ENCODE measurements around the gene UNC93A.
"Not testable (repeated sequence)": the region's sequence is repeated elsewhere in the genome, so short reads cannot be mapped to it uniquely, and the experiment has no call there.

UNC93A gene

GRCh38 chr6:167350731-167351655 lies 59.9 kb downstream of the UNC93A start:
- TF ChIP-seq, protein P1, sequence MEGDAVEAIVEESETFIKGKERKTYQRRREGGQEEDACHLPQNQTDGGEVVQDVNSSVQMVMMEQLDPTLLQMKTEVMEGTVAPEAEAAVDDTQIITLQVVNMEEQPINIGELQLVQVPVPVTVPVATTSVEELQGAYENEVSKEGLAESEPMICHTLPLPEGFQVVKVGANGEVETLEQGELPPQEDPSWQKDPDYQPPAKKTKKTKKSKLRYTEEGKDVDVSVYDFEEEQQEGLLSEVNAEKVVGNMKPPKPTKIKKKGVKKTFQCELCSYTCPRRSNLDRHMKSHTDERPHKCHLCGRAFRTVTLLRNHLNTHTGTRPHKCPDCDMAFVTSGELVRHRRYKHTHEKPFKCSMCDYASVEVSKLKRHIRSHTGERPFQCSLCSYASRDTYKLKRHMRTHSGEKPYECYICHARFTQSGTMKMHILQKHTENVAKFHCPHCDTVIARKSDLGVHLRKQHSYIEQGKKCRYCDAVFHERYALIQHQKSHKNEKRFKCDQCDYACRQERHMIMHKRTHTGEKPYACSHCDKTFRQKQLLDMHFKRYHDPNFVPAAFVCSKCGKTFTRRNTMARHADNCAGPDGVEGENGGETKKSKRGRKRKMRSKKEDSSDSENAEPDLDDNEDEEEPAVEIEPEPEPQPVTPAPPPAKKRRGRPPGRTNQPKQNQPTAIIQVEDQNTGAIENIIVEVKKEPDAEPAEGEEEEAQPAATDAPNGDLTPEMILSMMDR (IDR thresholded peaks at IDR 0.05; ENCODE audit: low read depth, low read length) = no peak
- no peak overlapping the region for H3K4me3 ChIP-seq (ENCODE audit: low read depth, low read length)

DNA sequence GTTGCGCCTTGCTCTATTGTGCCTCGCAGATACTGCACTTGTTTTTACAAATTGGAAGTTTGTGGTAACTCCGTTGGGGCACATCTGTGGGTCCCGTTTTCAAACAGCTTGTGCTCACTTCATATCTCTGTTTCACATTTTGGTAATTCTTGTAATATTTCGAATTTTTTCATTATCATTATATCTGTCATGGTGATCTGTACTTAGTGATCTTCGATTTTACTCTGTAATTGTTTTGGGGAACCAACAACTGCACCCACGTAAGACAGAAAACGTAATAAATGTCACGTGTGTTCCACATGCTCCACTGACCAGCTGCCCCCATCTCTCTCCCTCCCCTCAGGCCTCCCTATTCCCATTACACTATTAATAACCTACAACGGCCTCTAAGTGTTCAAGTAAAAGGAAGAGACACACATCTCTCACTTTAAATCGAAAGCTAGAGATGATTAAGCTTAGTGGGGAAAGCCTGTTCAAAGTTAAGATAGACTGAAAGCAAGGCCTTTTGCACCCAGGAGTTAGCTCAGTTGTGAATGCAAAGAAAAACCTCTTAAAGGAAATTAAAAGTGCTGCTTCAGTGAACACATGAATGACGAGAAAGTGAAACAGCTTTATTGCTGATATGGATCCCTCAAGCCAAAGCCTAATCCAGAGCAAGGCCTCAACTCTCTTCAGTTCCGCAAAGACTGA lies 60.7 kb downstream of the UNC93A start:
- no peak overlapping the region for H3K4me3 ChIP-seq (ENCODE audit: low read depth, low read length)
- TF ChIP-seq, protein P1 (IDR thresholded peaks at IDR 0.05; ENCODE audit: low read depth, low read length) = no peak

DNA sequence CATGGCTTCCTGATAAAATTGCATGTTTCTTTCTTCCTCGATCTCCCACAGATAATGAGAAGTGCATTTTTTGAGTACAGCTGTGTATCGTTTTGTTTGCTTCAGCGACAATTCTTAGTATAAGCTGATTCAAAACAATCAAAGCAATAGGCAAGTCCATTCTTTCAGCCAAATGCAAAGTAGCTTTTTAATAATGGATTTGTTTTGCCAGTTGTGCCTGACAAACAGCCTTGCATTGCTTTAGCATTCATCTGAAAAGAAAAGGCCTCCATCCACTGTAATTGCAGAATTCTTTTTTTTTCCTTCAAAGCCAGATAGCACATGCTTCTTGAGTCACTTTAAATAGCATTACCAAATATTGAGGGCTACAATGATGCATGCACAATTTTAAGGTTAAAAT lies 65.8 kb downstream of the UNC93A start:
- H3K4me3 ChIP-seq (ENCODE audit: low read depth, low read length) = no peak overlapping the region
- TF ChIP-seq, protein P1 (IDR thresholded peaks at IDR 0.05; ENCODE audit: low read depth, low read length) = no peak

GRCh38 chr6:167358394-167358793 lies 67.3 kb downstream of the UNC93A start:
- H3K4me3 ChIP-seq (ENCODE audit: low read depth, low read length) = not testable (repeated sequence)

GRCh38 chr6:167361170-167361569 lies 70.1 kb downstream of the UNC93A start:
- not testable (repeated sequence) for H3K4me3 ChIP-seq (ENCODE audit: low read depth, low read length)

All from WI38 (cell line).